Measurements from ENCODE around the gene REM1. TPM values are rescaled to one million over a fixed set of nuclear protein-coding genes. Genes with fewer than 3 reads are reported as not detected.

REM1 gene
- total RNA-seq, 2 donors from 2014 or later: 0.32 to 0.44 TPM

GRCh38 chr20:31522731-31523130, 47.6 kb downstream of the REM1 start:
- Histone ChIP-seq H3K27ac (no peak overlapping the region), H3K4me3 (no peak overlapping the region), H3K36me3 (no peaks in the 10 kb centered on the region), H3K27me3 (no peaks in the 10 kb centered on the region), H3K9ac (ENCODE audit: low read depth in 2 of 2, low read length in 2 of 2) (no peak overlapping the region), H3K9me3 (no peaks in the 10 kb centered on the region), H3K4me1 (no peaks in the 10 kb centered on the region)
- DNase-seq: no peak
- no peak for TF ChIP-seq CTCF (IDR thresholded peaks at IDR 0.05)
- intact Hi-C loops (cut with DNase I): no loop called here

GRCh38 chr20:31523361-31524283, 48.5 kb downstream of the REM1 start:
- Histone ChIP-seq H3K36me3 (no peaks in the 10 kb centered on the region), H3K9ac (ENCODE audit: low read depth in 2 of 2, low read length in 2 of 2) (no peak overlapping the region), H3K4me3 (no peak overlapping the region), H3K4me1 (no peaks in the 10 kb centered on the region), H3K27me3 (no peaks in the 10 kb centered on the region), H3K27ac (no peak overlapping the region), H3K9me3 (no peaks in the 10 kb centered on the region)
- no peak for TF ChIP-seq CTCF (IDR thresholded peaks at IDR 0.05)
- intact Hi-C loops (cut with DNase I): no loop called here
- DNase-seq: no peak

GRCh38 chr20:31527266-31527665, 52.2 kb downstream of the REM1 start:
- Histone ChIP-seq H3K36me3 (peaks cover 4% of the 10 kb centered on the region), H3K27me3 (no peaks in the 10 kb centered on the region), H3K9me3 (no peaks in the 10 kb centered on the region), H3K4me1 (no peaks in the 10 kb centered on the region), H3K4me3 (no peak overlapping the region), H3K9ac (ENCODE audit: low read depth in 2 of 2, low read length in 2 of 2) (no peak overlapping the region), H3K27ac (no peak overlapping the region)
- intact Hi-C loops (cut with DNase I): no loop called here
- TF ChIP-seq CTCF (IDR thresholded peaks at IDR 0.05): no peak
- DNase-seq: no peak

Other genes starting within 250 kb of the REM1 start
- gene DEFB115, start 217.6 kb upstream of the REM1 start, total RNA-seq: not detected
- gene DEFB116, start 166.7 kb upstream of the REM1 start, total RNA-seq: not detected
- gene DEFB118, start 106.7 kb upstream of the REM1 start, total RNA-seq: not detected
- not detected for gene DEFB119, start 84.7 kb upstream of the REM1 start, total RNA-seq
- gene DEFB121, start 69.1 kb upstream of the REM1 start, total RNA-seq: not detected
- gene DEFB123, start 34.7 kb upstream of the REM1 start, total RNA-seq: not detected
- not detected for gene DEFB124, start 161 bp upstream of the REM1 start, total RNA-seq
- gene HM13, start 39.2 kb downstream of the REM1 start, total RNA-seq: 100 to 1,000 TPM; 107 to 179 TPM
- 100 to 1,000 TPM; 134 to 179 TPM for gene ID1, start 130.0 kb downstream of the REM1 start, total RNA-seq
- gene COX4I2, start 162.6 kb downstream of the REM1 start, total RNA-seq: under 1 TPM in 1 of 2 donors, not detected in 1; 0.52 TPM
- gene BCL2L1, start 247.6 kb downstream of the REM1 start, total RNA-seq: 10 to 100 TPM; 55.9 to 59.4 TPM